ENCODE measurements around the gene NUP98. TPM values are rescaled to one million over a fixed set of nuclear protein-coding genes. Genes with fewer than 3 reads are reported as not detected.

Gene NUP98
- total and polyA plus RNA-seq, 11 donors: 13.2 to 77.9 (median 45.3) TPM

DNA sequence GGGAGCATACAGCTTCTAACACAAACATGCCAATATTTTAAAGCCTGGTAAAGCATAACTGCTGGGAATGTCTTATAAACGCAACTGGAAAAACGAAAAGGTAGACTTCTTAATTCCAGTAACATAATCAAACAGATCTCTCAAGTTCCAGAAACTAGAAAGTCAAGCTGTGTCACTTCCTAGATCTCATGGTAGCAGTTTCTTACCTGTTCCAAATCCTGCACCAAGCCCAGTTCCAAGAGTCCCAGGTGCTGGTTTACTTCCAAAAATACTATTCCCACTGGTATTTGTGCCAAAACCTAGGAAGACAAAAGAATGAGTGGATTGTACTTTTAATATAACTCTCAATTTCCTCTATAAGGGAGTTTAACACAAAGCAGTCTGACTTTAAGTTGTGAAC lies 44.2 kb downstream of the NUP98 start:
- intact Hi-C loops (cut with DNase I): no loop called here
- DNase-seq (no peak), ATAC-seq (no peak)
- H3K4me1 ChIP-seq: peaks cover 0 to under 1% (median 0%) of the 10 kb centered on the region in 12 donors
- H3K27ac ChIP-seq: no peak overlapping the region
- H3K4me3 ChIP-seq: no peak overlapping the region
- H3K36me3 ChIP-seq: peaks cover 4 to 100% (median 96%) of the 10 kb centered on the region in 9 donors
- WGBS, 4 donors: 90 to 97% (median 95%) methylated on average over 2 of the region's 2 CpGs
- no peaks in the 10 kb centered on the region for H3K9me3 ChIP-seq
- TF ChIP-seq, protein P1, sequence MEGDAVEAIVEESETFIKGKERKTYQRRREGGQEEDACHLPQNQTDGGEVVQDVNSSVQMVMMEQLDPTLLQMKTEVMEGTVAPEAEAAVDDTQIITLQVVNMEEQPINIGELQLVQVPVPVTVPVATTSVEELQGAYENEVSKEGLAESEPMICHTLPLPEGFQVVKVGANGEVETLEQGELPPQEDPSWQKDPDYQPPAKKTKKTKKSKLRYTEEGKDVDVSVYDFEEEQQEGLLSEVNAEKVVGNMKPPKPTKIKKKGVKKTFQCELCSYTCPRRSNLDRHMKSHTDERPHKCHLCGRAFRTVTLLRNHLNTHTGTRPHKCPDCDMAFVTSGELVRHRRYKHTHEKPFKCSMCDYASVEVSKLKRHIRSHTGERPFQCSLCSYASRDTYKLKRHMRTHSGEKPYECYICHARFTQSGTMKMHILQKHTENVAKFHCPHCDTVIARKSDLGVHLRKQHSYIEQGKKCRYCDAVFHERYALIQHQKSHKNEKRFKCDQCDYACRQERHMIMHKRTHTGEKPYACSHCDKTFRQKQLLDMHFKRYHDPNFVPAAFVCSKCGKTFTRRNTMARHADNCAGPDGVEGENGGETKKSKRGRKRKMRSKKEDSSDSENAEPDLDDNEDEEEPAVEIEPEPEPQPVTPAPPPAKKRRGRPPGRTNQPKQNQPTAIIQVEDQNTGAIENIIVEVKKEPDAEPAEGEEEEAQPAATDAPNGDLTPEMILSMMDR (IDR thresholded peaks at IDR 0.05): no peak
- no peak for TF ChIP-seq POLR2A (IDR thresholded peaks at IDR 0.05)
- H3K27me3 ChIP-seq: no peaks in the 10 kb centered on the region

DNA sequence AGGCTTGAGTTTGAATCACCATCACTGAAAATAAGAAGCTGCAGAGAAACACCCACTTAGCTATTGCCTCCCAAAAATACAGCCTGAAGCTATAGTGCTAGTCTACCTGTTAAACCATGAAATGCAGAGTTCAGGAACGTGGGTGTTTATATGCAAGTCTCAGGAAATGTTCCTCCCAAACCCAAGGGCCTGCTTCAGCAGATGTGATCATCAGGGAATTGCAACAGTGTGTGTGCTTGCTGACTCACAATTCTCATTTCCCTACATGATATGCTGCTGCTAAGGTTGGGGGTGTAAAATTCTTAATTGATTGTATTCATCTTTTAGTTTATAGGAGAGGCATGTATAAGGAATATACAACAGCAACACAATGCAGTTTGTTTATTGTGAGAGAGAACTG lies 49.6 kb downstream of the NUP98 start:
- intact Hi-C loops (cut with DNase I): no loop called here
- no peak overlapping the region for H3K27ac ChIP-seq
- ATAC-seq: peak in 2 of 4 donors; percentile 46 to 51
- peaks cover 4 to 99% (median 96%) of the 10 kb centered on the region in 9 donors for H3K36me3 ChIP-seq
- DNase-seq: no peak
- no peak overlapping the region for H3K4me3 ChIP-seq
- WGBS, 4 donors: 43 to 73% (median 62%) methylated on average over 1 of the region's 1 CpG
- peaks cover 0 to 5% (median 0%) of the 10 kb centered on the region in 12 donors for H3K4me1 ChIP-seq
- TF ChIP-seq POLR2A (IDR thresholded peaks at IDR 0.05): no peak
- TF ChIP-seq, protein P1 (IDR thresholded peaks at IDR 0.05): no peak
- H3K27me3 ChIP-seq: no peaks in the 10 kb centered on the region
- no peaks in the 10 kb centered on the region for H3K9me3 ChIP-seq

DNA sequence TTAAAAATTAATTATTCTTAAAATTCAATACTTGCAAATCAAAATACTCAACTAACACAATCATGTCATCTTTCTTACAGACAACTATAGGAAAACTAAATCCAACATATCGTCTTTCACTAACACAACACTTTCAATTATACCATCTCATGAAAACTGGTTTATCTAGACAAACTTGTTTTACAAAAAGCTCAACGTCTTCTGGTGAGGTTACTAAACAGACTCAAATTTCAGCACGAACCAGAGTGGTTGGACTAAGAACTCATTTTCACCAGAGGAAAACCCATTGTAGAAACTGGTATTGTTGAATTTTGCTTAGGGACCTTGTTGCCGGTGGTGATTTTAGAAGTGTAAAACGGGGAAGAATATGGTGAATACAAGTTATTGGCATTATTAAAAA lies 52.2 kb downstream of the NUP98 start:
- no peak for ATAC-seq
- TF ChIP-seq POLR2A (IDR thresholded peaks at IDR 0.05): no peak
- TF ChIP-seq, protein P1 (IDR thresholded peaks at IDR 0.05): no peak
- intact Hi-C loops (cut with DNase I): no loop called here
- no peaks in the 10 kb centered on the region for H3K9me3 ChIP-seq
- H3K36me3 ChIP-seq: peaks cover 3 to 99% (median 95%) of the 10 kb centered on the region in 9 donors
- no peak overlapping the region for H3K27ac ChIP-seq
- DNase-seq: no peak
- WGBS, 4 donors: 91 to 95% (median 93%) methylated on average over 5 of the region's 5 CpGs
- no peak overlapping the region for H3K4me3 ChIP-seq
- H3K4me1 ChIP-seq: peaks cover 0 to 5% (median 0%) of the 10 kb centered on the region in 12 donors
- H3K27me3 ChIP-seq: no peaks in the 10 kb centered on the region

DNA sequence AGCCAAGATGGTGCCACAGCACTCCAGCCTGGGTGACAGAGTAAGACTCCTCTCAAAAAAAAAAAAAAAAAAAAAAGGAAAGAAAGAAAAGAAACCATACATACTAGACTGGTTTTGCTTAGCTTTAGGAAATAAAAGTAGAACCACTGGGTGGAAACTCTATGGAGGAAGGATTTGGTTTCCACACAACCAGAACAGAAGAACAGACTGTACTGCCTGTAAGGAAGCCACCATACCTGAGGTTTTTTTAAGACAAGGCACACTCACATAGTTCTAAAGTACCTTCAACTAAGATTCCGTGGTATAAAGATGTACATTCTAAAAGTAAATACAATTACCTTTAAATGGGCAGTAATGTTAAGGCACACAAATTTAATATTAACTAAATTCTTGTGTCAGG lies 58.6 kb downstream of the NUP98 start:
- DNase-seq (no peak), ATAC-seq (no peak)
- H3K4me1 ChIP-seq: no peaks in the 10 kb centered on the region
- H3K27me3 ChIP-seq: no peaks in the 10 kb centered on the region
- H3K9me3 ChIP-seq: no peaks in the 10 kb centered on the region
- no peak for TF ChIP-seq POLR2A (IDR thresholded peaks at IDR 0.05)
- TF ChIP-seq, protein P1 (IDR thresholded peaks at IDR 0.05): no peak
- WGBS, 4 donors: 95 to 100% (median 97%) methylated on average over 1 of the region's 1 CpG
- H3K36me3 ChIP-seq: peaks cover 1 to 100% (median 98%) of the 10 kb centered on the region in 9 donors
- no peak overlapping the region for H3K27ac ChIP-seq
- intact Hi-C loops (cut with DNase I): no loop called here
- no peak overlapping the region for H3K4me3 ChIP-seq

Measured in heart left ventricle (tissue), 16 donors.